HEK293 (cell line): ENCODE data around the gene NOL6.
A peak's percentile ranks its signal among the peaks of the same experiment; 100 is the strongest.

Experiments used
- CTCF ChIA-PET: fragments of 350-600 bp; formaldehyde crosslinking; extraction: SDS; loops from one replicate; lab custom pipeline; 2021; ENCODE audit warnings: antibody characterized with exemption; lab: Yijun Ruan, JAX
- POLR2A ChIA-PET: fragments of 300-600 bp; formaldehyde crosslinking; extraction: SDS; loops from one replicate; lab custom pipeline; 2020; ENCODE audit warnings: antibody characterized with exemption, inconsistent platforms; lab: Yijun Ruan, JAX
- H3K27ac ChIP-seq: fragments of 200-500 bp; sonication (Bioruptor generic); 2 replicates; pipeline ENCODE4 v1.5.1; 2014; ENCODE audit warnings: low read depth, low read length, control low read depth, inconsistent platforms; ENCODE audit errors: extremely low read depth
- H3K36me3 ChIP-seq, 2 experiments: fragments of 200-500 bp in 1 of 2; sonication (Bioruptor generic) in 1 of 2; 1 replicate in 1 of 2; 2 replicates in 1 of 2; pipeline ENCODE4 v1.5.1; 2014 to 2017; ENCODE audit warnings: inconsistent platforms in 2 of 2, low read length in 2 of 2; ENCODE audit not compliant: control insufficient read depth in 2 of 2, insufficient read depth in 1 of 2
- H3K4me1 ChIP-seq: fragments of 200-500 bp; sonication (Bioruptor generic); 2 replicates; pipeline ENCODE4 v1.5.1; 2014; ENCODE audit warnings: mild to moderate bottlenecking, low read length, inconsistent platforms; ENCODE audit not compliant: control insufficient read depth, insufficient read depth
- H3K4me3 ChIP-seq: 2 replicates; pipeline ENCODE4 v1.5.1; 2011; ENCODE audit warnings: low read depth, mild to moderate bottlenecking, control low read depth, low read length, moderate library complexity
- H3K9me3 ChIP-seq: fragments of 200-500 bp; sonication (Bioruptor generic); 2 replicates; pipeline ENCODE4 v1.5.1; 2014; ENCODE audit warnings: low read depth, low read length, inconsistent platforms; ENCODE audit not compliant: control insufficient read depth, insufficient read depth
- HOXA7 ChIP-seq: sonication (generic); formaldehyde crosslinking; IDR thresholded peaks from 2 replicates; pipeline ENCODE4 v1.8.1; 2022; ENCODE audit warnings: missing genetic modification reagents, borderline replicate concordance
- KLF8 ChIP-seq: fragments of 450-650 bp; formaldehyde crosslinking; IDR thresholded peaks from 2 replicates; pipeline ENCODE4 v1.5.1; 2016; ENCODE audit warnings: missing biosample characterization, missing genetic modification characterization
- SCRT1 ChIP-seq: fragments of 450-650 bp; formaldehyde crosslinking; IDR thresholded peaks from 2 replicates; pipeline ENCODE4 v1.5.1; 2016; ENCODE audit warnings: missing biosample characterization, missing genetic modification characterization, borderline replicate concordance
- SCRT2 ChIP-seq: fragments of 450-650 bp; formaldehyde crosslinking; IDR thresholded peaks from 2 replicates; pipeline ENCODE4 v1.5.1; 2016; ENCODE audit warnings: missing biosample characterization, missing genetic modification characterization
- TRIM28 ChIP-seq: IDR thresholded peaks from 2 replicates; pipeline ENCODE4 v1.6.1; 2011; ENCODE audit warnings: low read length, control low read depth, borderline replicate concordance
- ZBTB1 ChIP-seq: fragments of 450-650 bp; formaldehyde crosslinking; IDR thresholded peaks from 2 replicates; pipeline ENCODE4 v1.5.1; 2016; ENCODE audit warnings: missing biosample characterization, missing genetic modification characterization
- ZBTB44 ChIP-seq: fragments of 450-650 bp; IDR thresholded peaks from 2 replicates; pipeline ENCODE4 v1.5.1; 2018; ENCODE audit warnings: missing biosample characterization, mild to moderate bottlenecking, missing genetic modification characterization
- ZNF18 ChIP-seq: fragments of 450-650 bp; formaldehyde crosslinking; IDR thresholded peaks from 2 replicates; pipeline ENCODE4 v1.5.1; 2016; ENCODE audit warnings: missing biosample characterization, missing genetic modification characterization
- ZNF274 ChIP-seq, 2 experiments: fragments of 200-500 bp in 1 of 2; fragments of 450-650 bp in 1 of 2; sonication (Bioruptor generic) in 1 of 2; formaldehyde crosslinking in 1 of 2; IDR thresholded peaks; 2 replicates each; pipeline versions ENCODE4 v1.5.1 to v1.6.1; 2014 to 2016; ENCODE audit warnings: borderline replicate concordance in 1 of 2, inconsistent platforms in 1 of 2, low read length in 1 of 2, missing biosample characterization in 1 of 2, missing genetic modification characterization in 1 of 2
- ZNF404 ChIP-seq: fragments of 450-650 bp; formaldehyde crosslinking; IDR thresholded peaks from 2 replicates; pipeline ENCODE4 v1.5.1; 2017; ENCODE audit warnings: missing biosample characterization, missing genetic modification characterization
- ZNF416 ChIP-seq: fragments of 450-650 bp; formaldehyde crosslinking; IDR thresholded peaks from 2 replicates; pipeline ENCODE4 v1.5.1; 2016; ENCODE audit warnings: missing biosample characterization, missing genetic modification characterization
- ZNF623 ChIP-seq: fragments of 450-650 bp; formaldehyde crosslinking; IDR thresholded peaks from 2 replicates; pipeline ENCODE4 v1.5.1; 2016; ENCODE audit warnings: missing biosample characterization, missing genetic modification characterization
- ZNF670 ChIP-seq: fragments of 450-650 bp; formaldehyde crosslinking; IDR thresholded peaks from 2 replicates; pipeline ENCODE4 v1.5.1; 2016; ENCODE audit warnings: missing biosample characterization, missing genetic modification characterization, low read depth
- TF ChIP-seq, protein P1 (sequence below): fragments of 450-650 bp; formaldehyde crosslinking; IDR thresholded peaks from 2 replicates; pipeline ENCODE4 v1.5.1; 2016; ENCODE audit warnings: missing biosample characterization, missing genetic modification characterization
- TF ChIP-seq, protein P2 (sequence below): fragments of 450-650 bp; formaldehyde crosslinking; IDR thresholded peaks from 2 replicates; pipeline ENCODE4 v1.5.1; 2016; ENCODE audit warnings: missing biosample characterization, missing genetic modification characterization
- TF ChIP-seq, protein P3 (sequence below): fragments of 450-650 bp; formaldehyde crosslinking; IDR thresholded peaks from 2 replicates; pipeline ENCODE4 v1.5.1; 2017; ENCODE audit warnings: missing biosample characterization, missing genetic modification characterization
- TF ChIP-seq, protein P4 (sequence below): fragments of 450-650 bp; formaldehyde crosslinking; IDR thresholded peaks from 2 replicates; pipeline ENCODE4 v1.5.1; 2017; ENCODE audit warnings: missing biosample characterization, missing genetic modification characterization

Gene NOL6

GRCh38 chr9:33416996-33417395, 56.7 kb downstream of the NOL6 start:
- Histone ChIP-seq H3K4me3 (no peak overlapping the region), H3K4me1 (0 out of 2 replicates have a peak, but pooled peaks cover 3% of the 10 kb centered on the region), H3K36me3 (no peaks in the 10 kb centered on the region), H3K27ac (no peak overlapping the region), H3K9me3 (no peaks in the 10 kb centered on the region)
- CTCF ChIA-PET, result interaction anchor here (0.7 to 6.4 kb wide), 7 partner anchors 10 to 63 kb away, joined by 3 to 51 read pairs (median 16); partner anchors contain the start of genes AQP3 and AQP7
- POLR2A ChIA-PET, result no interaction called here
- no peak for TF ChIP-seq ZNF274 (IDR thresholded peaks at IDR 0.05; ENCODE audit: low read length)
- TF ChIP-seq ZNF274 (tag by site-specific recombination; IDR thresholded peaks at IDR 0.05; ENCODE audit: borderline replicate concordance), result no peak
- no peak for TF ChIP-seq TRIM28
- peak; percentile 80; the same call in 1 of the 2 replicates for TF ChIP-seq SCRT1 (tag by site-specific recombination)
- peak; percentile 78 for TF ChIP-seq SCRT2 (tag by site-specific recombination)
- TF ChIP-seq ZNF623 (tag by site-specific recombination), result no peak
- TF ChIP-seq, all 188 proteins: peak for 2

- Histone ChIP-seq H3K27ac (no peak overlapping the region), H3K36me3 (no peaks in the 10 kb centered on the region), H3K4me1 (0 out of 2 replicates have a peak, but pooled peaks cover 3% of the 10 kb centered on the region), H3K9me3 (no peaks in the 10 kb centered on the region), H3K4me3 (no peak overlapping the region)
- CTCF ChIA-PET, result interaction anchor here (0.6 to 6.4 kb wide), 44 partner anchors 8 to 1033 kb away, joined by 3 to 51 read pairs (median 4); partner anchors contain the start of genes AQP3, AQP7, NFX1 and NOL6
- POLR2A ChIA-PET, result interaction anchor here (0.5 to 1.2 kb wide), 5 partner anchors 17 to 58 kb away, joined by 3 to 5 read pairs (median 3); partner anchors contain the start of genes AQP3 and NOL6
- no peak for TF ChIP-seq ZNF404
- TF ChIP-seq, protein P1, sequence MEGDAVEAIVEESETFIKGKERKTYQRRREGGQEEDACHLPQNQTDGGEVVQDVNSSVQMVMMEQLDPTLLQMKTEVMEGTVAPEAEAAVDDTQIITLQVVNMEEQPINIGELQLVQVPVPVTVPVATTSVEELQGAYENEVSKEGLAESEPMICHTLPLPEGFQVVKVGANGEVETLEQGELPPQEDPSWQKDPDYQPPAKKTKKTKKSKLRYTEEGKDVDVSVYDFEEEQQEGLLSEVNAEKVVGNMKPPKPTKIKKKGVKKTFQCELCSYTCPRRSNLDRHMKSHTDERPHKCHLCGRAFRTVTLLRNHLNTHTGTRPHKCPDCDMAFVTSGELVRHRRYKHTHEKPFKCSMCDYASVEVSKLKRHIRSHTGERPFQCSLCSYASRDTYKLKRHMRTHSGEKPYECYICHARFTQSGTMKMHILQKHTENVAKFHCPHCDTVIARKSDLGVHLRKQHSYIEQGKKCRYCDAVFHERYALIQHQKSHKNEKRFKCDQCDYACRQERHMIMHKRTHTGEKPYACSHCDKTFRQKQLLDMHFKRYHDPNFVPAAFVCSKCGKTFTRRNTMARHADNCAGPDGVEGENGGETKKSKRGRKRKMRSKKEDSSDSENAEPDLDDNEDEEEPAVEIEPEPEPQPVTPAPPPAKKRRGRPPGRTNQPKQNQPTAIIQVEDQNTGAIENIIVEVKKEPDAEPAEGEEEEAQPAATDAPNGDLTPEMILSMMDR (tag by site-specific recombination), result peak; percentile 72
- TF ChIP-seq HOXA7, result no peak
- no peak for TF ChIP-seq ZNF416 (tag by site-specific recombination)
- TF ChIP-seq, protein P2, sequence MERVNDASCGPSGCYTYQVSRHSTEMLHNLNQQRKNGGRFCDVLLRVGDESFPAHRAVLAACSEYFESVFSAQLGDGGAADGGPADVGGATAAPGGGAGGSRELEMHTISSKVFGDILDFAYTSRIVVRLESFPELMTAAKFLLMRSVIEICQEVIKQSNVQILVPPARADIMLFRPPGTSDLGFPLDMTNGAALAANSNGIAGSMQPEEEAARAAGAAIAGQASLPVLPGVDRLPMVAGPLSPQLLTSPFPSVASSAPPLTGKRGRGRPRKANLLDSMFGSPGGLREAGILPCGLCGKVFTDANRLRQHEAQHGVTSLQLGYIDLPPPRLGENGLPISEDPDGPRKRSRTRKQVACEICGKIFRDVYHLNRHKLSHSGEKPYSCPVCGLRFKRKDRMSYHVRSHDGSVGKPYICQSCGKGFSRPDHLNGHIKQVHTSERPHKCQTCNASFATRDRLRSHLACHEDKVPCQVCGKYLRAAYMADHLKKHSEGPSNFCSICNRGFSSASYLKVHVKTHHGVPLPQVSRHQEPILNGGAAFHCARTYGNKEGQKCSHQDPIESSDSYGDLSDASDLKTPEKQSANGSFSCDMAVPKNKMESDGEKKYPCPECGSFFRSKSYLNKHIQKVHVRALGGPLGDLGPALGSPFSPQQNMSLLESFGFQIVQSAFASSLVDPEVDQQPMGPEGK (tag by site-specific recombination), result peak; percentile 69
- TF ChIP-seq ZNF18 (tag by site-specific recombination), result peak; percentile 98
- TF ChIP-seq ZNF670 (tag by site-specific recombination), result no peak
- no peak for TF ChIP-seq ZBTB44
- TF ChIP-seq KLF8 (tag by site-specific recombination), result no peak
- TF ChIP-seq, protein P3, sequence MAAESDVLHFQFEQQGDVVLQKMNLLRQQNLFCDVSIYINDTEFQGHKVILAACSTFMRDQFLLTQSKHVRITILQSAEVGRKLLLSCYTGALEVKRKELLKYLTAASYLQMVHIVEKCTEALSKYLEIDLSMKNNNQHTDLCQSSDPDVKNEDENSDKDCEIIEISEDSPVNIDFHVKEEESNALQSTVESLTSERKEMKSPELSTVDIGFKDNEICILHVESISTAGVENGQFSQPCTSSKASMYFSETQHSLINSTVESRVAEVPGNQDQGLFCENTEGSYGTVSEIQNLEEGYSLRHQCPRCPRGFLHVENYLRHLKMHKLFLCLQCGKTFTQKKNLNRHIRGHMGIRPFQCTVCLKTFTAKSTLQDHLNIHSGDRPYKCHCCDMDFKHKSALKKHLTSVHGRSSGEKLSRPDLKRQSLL (tag by site-specific recombination), result no peak
- no peak for TF ChIP-seq ZBTB1 (tag by site-specific recombination)
- TF ChIP-seq, protein P4, sequence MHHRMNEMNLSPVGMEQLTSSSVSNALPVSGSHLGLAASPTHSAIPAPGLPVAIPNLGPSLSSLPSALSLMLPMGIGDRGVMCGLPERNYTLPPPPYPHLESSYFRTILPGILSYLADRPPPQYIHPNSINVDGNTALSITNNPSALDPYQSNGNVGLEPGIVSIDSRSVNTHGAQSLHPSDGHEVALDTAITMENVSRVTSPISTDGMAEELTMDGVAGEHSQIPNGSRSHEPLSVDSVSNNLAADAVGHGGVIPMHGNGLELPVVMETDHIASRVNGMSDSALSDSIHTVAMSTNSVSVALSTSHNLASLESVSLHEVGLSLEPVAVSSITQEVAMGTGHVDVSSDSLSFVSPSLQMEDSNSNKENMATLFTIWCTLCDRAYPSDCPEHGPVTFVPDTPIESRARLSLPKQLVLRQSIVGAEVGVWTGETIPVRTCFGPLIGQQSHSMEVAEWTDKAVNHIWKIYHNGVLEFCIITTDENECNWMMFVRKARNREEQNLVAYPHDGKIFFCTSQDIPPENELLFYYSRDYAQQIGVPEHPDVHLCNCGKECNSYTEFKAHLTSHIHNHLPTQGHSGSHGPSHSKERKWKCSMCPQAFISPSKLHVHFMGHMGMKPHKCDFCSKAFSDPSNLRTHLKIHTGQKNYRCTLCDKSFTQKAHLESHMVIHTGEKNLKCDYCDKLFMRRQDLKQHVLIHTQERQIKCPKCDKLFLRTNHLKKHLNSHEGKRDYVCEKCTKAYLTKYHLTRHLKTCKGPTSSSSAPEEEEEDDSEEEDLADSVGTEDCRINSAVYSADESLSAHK, result no peak
Measured at GRCh38 chr9:33415501-33416038, 58.2 kb downstream of the NOL6 start.
